GM18951 (cell line): ENCODE measurements around the gene MAP3K2.

Experiments
- POLR2A ChIP-seq: IDR thresholded peaks from 4 replicates; pipeline ENCODE4 v1.6.1; 2011; ENCODE audit warnings: mild to moderate bottlenecking; ENCODE audit not compliant: insufficient read length, insufficient read depth; ENCODE audit errors: extremely low read depth
- in situ Hi-C: fragments of 300-500 bp; cut with MboI; formaldehyde crosslinking; loops from one replicate; pipeline ENCODE4 v1.12.0; 2022; ENCODE audit warnings: low sequenced_read_pairs, mixed read lengths, inconsistent platforms; ENCODE audit not compliant: unreplicated experiment

MAP3K2 gene

GRCh38 chr2:127351603-127352002 lies 36.2 kb downstream of the MAP3K2 start:
- no peak for TF ChIP-seq POLR2A
- in situ Hi-C loops = no loop called here

- in situ Hi-C loops = no loop called here
- no peak for TF ChIP-seq POLR2A
Measured at GRCh38 chr2:127348426-127349000, 39.3 kb downstream of the MAP3K2 start.

- TF ChIP-seq POLR2A = no peak
- in situ Hi-C loops = no loop called here
Measured at GRCh38 chr2:127347734-127348392, 39.9 kb downstream of the MAP3K2 start.

GRCh38 chr2:127347015-127347414 lies 40.8 kb downstream of the MAP3K2 start:
- in situ Hi-C loops = no loop called here

GRCh38 chr2:127343277-127343676 lies 44.5 kb downstream of the MAP3K2 start:
- in situ Hi-C loops = no loop called here
- TF ChIP-seq POLR2A = no peak

More at GRCh38 chr2:127347015-127347414, 40.8 kb downstream of the MAP3K2 start:
- no peak for TF ChIP-seq POLR2A

- TF ChIP-seq POLR2A = no peak
- in situ Hi-C loops = no loop called here
Measured at GRCh38 chr2:127342101-127342500, 45.7 kb downstream of the MAP3K2 start.

- TF ChIP-seq POLR2A = no peak
- in situ Hi-C loops = no loop called here
Measured at GRCh38 chr2:127332335-127332734, 55.4 kb downstream of the MAP3K2 start.

GRCh38 chr2:127330753-127331152 lies 57.0 kb downstream of the MAP3K2 start:
- TF ChIP-seq POLR2A = no peak

GRCh38 chr2:127326289-127326945 lies 61.4 kb downstream of the MAP3K2 start:
- no peak for TF ChIP-seq POLR2A
- in situ Hi-C loops = no loop called here

More at GRCh38 chr2:127330753-127331152, 57.0 kb downstream of the MAP3K2 start:
- in situ Hi-C loops = no loop called here

- in situ Hi-C loops = no loop called here
- TF ChIP-seq POLR2A = no peak
Measured at GRCh38 chr2:127324635-127325034, 63.1 kb downstream of the MAP3K2 start.

- TF ChIP-seq POLR2A = no peak
- in situ Hi-C loops = no loop called here
Measured at GRCh38 chr2:127321303-127321702, 66.5 kb downstream of the MAP3K2 start.

GRCh38 chr2:127320586-127321275 lies 67.0 kb downstream of the MAP3K2 start:
- no peak for TF ChIP-seq POLR2A
- in situ Hi-C loops = no loop called here

GRCh38 chr2:127320067-127320466 lies 67.7 kb downstream of the MAP3K2 start:
- no peak for TF ChIP-seq POLR2A

More at GRCh38 chr2:127320067-127320466, 67.7 kb downstream of the MAP3K2 start:
- in situ Hi-C loops = no loop called here
